GM12874 (cell line): ENCODE results near the gene DDX59.

Experiments used
- TF ChIP-seq, protein P1 (sequence below): IDR thresholded peaks from 2 replicates; pipeline ENCODE4 v1.5.1; 2011; ENCODE audit warnings: low read depth, mild to moderate bottlenecking, control low read depth, low read length, moderate library complexity; ENCODE audit not compliant: insufficient read depth

Gene DDX59

DNA sequence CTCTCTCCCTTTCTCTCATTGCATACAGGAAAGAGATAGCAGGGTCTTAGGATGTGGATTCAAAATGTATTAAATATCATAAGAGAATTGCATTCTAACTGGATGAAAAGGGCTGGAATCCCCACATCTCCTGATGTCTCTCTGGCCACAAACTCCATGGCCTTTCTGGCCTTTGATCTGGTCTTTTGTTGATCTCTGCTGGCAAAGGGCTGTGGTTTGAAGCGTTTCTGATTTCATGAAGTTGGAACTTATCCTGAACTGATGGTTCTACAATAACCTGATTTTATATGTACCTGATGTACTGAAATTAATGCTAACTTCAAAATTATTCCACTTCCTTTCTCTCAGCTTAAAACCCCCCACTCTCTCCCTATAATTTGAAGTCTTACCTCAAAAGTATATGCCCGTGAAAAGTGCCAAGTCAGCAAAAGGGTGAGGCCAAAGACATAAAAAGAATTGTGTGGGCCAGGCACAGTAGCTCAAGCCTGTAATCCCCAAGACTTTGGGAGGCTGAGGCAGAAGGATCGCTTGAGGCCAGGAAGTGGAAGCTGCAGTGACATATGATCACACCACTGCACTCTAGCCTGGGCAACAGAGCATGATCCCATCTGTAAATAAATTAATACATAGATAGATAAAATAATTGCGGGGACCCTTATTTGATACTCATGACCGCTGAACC, 42.7 kb downstream of the DDX59 start:
- TF ChIP-seq, protein P1, sequence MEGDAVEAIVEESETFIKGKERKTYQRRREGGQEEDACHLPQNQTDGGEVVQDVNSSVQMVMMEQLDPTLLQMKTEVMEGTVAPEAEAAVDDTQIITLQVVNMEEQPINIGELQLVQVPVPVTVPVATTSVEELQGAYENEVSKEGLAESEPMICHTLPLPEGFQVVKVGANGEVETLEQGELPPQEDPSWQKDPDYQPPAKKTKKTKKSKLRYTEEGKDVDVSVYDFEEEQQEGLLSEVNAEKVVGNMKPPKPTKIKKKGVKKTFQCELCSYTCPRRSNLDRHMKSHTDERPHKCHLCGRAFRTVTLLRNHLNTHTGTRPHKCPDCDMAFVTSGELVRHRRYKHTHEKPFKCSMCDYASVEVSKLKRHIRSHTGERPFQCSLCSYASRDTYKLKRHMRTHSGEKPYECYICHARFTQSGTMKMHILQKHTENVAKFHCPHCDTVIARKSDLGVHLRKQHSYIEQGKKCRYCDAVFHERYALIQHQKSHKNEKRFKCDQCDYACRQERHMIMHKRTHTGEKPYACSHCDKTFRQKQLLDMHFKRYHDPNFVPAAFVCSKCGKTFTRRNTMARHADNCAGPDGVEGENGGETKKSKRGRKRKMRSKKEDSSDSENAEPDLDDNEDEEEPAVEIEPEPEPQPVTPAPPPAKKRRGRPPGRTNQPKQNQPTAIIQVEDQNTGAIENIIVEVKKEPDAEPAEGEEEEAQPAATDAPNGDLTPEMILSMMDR: no peak

DNA sequence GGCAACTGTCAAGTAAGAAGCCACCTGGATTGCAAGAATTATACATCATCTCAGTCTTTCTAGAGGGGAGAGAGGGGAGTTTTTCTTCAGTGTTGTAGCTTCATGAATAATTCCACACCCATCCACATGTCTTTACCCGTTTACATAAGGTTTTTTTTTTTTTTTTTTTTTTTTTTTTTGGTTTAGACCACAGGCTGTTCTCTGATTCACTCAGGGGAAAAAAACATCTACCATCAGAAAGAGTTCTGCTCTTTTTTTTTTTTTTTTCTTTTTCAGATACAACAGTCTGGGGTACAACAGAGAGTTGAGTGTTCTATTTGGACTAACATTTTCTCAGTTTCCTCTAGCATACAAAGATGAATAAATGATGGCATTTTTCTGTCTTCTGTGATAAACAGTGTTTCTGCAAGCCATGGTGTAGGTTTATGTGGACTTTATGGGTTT, 44.3 kb downstream of the DDX59 start:
- TF ChIP-seq, protein P1: no peak

DNA sequence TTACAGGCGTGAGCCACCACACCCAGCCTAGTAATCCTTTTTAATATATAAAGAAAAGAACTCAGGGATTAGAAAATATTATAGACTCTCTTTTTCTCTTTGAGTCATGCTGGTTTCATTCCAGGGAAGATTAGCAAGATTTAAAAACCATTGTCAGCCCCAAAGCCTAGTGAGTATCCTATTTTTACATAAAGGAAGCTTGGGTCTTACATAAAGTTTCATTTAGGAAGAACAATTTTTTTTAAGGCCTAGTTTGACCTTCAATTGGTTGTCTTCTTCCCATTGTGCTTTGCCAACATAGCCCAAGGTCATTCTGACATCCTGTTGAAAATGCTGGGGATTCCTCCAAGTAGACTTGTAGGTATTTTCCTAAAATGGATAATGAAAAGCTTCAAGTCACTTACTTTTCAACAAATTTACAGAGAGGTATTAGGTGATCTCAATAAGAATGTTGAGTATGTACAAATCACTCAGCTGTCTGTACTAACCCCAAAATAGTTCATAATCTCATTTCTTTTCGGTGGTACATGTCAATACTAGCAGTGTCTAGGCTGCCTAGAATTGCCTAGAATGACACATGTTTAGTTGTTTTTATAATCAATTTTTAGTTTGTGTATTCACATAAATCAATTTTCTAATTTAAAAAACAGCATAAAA, 44.9 kb downstream of the DDX59 start:
- TF ChIP-seq, protein P1: no peak

DNA sequence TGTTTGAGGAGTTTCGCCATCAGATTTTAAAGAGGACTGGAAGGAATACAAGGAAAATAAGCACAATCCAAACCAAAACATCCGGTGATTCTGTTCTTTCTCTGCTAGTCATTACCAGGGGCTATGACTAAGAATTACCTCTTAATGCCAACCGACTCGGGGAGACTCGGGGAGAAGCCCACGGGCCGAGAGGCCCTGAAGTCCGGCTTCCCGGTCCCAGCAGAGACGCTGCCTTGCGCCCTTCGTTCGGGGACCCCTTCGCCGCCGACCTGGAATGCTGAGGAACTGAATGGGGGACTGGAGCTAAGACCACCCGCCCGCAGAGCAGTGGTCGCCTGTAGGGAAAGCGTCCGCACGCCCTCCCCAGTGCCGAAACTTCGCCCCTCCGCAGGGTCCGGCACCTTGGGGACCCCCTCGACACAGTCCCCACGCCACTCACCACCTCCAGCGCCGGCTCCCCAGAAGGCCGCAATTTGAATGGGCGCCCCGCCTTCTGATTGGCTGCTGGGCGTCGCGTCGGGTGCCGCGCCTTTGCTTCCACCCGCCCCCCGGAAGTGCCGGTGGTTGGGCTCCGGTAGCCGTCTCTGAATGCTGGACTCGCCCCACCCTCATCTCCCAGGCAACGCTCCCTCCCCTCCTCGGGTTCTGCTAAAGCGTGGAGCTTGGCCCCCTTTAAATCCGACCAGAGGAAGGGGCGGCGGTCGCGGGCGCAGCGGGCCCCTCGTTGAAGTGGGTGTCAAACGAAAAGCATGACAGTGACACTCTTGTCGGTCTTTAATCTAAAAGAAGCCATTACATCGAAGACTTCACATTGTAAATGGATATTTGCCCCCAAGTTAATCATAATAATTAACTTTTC, 49.2 kb downstream of the DDX59 start, which contains the start of gene KIF14:
KIF14 (minus strand) TSS at position 479 of the 859 bp plus-strand sequence. CDS start 2,028 bp downstream, outside the sequence.
- TF ChIP-seq, protein P1: no peak

DNA sequence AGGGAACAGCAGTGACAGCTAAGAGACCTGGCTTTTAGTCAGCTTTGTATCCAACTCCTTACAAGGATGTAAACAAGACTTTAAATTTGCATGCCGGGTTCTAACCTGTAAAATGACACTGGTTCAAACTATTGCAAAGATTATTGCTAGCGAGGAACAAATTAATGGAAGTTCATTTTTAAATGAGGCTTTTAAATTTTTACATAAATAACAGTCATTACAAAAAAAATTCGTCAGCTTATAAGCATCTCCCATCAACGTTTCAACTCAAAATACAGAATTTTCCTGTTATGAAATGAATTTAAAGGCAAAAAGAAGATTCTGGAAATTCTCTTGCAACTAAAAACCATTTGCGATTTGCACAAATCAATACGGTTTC, 49.8 kb downstream of the DDX59 start:
- TF ChIP-seq, protein P1: no peak

DNA sequence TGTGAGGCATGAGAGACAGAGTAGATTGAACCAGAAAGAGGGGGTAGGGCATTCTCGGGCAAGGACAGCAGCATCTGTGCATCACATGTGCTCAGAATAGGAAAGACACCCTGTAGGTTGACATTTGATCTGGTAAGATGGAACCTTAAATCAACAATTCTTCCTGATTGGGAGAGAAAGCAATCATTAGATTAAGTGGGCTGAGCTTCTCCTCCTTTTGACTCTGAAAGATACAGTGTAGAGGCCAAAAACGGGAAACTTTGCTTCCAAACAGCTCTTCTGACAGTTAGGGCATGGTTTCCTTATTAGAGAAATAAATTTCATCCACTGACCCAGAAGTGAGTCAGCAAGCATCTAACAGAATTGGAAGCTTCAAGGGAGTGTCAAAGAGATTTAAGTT, 58.9 kb downstream of the DDX59 start:
- TF ChIP-seq, protein P1: no peak

DNA sequence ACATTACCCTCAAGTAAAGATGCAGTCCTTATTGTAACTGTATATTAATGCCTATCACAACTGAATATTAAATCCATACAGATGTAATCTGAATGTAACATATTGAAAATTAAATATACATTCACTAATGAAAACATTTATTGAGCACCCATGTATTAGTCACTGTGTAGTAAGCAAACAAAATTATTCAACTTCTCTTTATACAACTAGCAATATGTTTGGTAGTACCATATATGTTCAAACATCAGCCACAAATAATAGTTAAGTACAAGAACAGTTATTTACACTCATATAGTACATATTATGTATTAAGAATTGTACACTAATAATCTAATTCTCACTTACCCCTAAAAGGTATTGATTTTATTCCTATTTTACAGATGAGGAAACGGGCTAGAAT, 67.1 kb downstream of the DDX59 start:
- TF ChIP-seq, protein P1: no peak
